Measurements from ENCODE around the gene CDH4.

DNA sequence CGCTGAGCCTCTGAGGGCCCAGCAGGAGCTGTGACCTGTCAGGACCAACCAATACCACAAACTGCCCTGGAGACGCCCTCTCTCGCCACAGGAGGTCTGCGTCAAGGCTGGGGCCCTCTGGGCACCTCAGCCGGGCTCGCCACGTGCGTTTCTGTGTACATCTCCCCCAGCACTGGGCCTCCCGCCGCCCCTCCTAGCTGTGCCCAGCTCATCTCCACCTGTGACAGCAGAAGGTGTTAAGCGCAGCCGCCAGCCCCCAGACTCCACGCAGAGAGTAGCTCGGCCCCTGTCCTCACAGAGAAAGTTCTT, 722.2 kb downstream of the CDH4 start:
- TF ChIP-seq, protein P1, sequence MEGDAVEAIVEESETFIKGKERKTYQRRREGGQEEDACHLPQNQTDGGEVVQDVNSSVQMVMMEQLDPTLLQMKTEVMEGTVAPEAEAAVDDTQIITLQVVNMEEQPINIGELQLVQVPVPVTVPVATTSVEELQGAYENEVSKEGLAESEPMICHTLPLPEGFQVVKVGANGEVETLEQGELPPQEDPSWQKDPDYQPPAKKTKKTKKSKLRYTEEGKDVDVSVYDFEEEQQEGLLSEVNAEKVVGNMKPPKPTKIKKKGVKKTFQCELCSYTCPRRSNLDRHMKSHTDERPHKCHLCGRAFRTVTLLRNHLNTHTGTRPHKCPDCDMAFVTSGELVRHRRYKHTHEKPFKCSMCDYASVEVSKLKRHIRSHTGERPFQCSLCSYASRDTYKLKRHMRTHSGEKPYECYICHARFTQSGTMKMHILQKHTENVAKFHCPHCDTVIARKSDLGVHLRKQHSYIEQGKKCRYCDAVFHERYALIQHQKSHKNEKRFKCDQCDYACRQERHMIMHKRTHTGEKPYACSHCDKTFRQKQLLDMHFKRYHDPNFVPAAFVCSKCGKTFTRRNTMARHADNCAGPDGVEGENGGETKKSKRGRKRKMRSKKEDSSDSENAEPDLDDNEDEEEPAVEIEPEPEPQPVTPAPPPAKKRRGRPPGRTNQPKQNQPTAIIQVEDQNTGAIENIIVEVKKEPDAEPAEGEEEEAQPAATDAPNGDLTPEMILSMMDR (IDR thresholded peaks at IDR 0.05) = no peak
- TF ChIP-seq, protein P2, sequence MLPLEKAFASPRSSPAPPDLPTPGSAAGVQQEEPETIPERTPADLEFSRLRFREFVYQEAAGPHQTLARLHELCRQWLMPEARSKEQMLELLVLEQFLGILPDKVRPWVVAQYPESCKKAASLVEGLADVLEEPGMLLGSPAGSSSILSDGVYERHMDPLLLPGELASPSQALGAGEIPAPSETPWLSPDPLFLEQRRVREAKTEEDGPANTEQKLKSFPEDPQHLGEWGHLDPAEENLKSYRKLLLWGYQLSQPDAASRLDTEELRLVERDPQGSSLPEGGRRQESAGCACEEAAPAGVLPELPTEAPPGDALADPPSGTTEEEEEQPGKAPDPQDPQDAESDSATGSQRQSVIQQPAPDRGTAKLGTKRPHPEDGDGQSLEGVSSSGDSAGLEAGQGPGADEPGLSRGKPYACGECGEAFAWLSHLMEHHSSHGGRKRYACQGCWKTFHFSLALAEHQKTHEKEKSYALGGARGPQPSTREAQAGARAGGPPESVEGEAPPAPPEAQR (CRISPR knock-in tag; IDR thresholded peaks at IDR 0.05) = no peak
- TF ChIP-seq RELA (CRISPR knock-in tag; IDR thresholded peaks at IDR 0.05; ENCODE audit: borderline replicate concordance) (no peak), JUN (CRISPR knock-in tag; IDR thresholded peaks at IDR 0.05) (no peak)
